Esophagus muscularis mucosa (tissue), 4 donors: Measurements from ENCODE around the gene KNOP1. TPM values are rescaled to one million over a fixed set of nuclear protein-coding genes. Genes with fewer than 3 reads are reported as not detected.

Experiments used
- DNase-seq: peaks from one replicate; pipeline ENCODE4 v3.0.0-alpha.2; 2017; ENCODE audit errors: extremely low spot score
- H3K27ac ChIP-seq, 4 donors: fragments of 200-600 bp; sonication (generic); replicated peaks in 1 of 4; 1 replicate in 3 of 4; 2 replicates in 1 of 4; pipeline ENCODE4 v1.5.1; 2016 to 2019; ENCODE audit warnings: mild to moderate bottlenecking in 1 of 4
- H3K27me3 ChIP-seq, 4 donors: fragments of 200-600 bp; sonication (generic); one replicate each; pipeline versions ENCODE4 v1.5.1 to v1.6.0; 2016 to 2019
- H3K36me3 ChIP-seq, 4 donors: fragments of 200-600 bp; sonication (generic); one replicate each; pipeline ENCODE4 v1.5.1; 2016 to 2019
- H3K4me1 ChIP-seq, 4 donors: fragments of 200-600 bp; sonication (generic); one replicate each; pipeline ENCODE4 v1.5.1; 2016 to 2019
- H3K4me3 ChIP-seq, 4 donors: fragments of 200-600 bp; sonication (generic); 1 replicate in 2 of 4; 2 replicates in 2 of 4; pipeline ENCODE4 v1.5.1; 2016 to 2019; ENCODE audit warnings: mild to moderate bottlenecking in 4 of 4, moderate library complexity in 1 of 4
- H3K9me3 ChIP-seq, 4 donors: fragments of 200-600 bp; sonication (generic); 1 replicate in 3 of 4; 2 replicates in 1 of 4; pipeline ENCODE4 v1.5.1; 2016 to 2019
- CTCF ChIP-seq, 3 experiments: fragments of 200-600 bp in 2 of 3; fragments of 450-650 bp in 1 of 3; sonication (generic) in 2 of 3; IDR thresholded peaks; one replicate each; pipeline ENCODE4 v1.5.1; 2017 to 2019; ENCODE audit warnings: antibody characterized with exemption in 3 of 3, mild to moderate bottlenecking in 2 of 3, moderate library complexity in 1 of 3
- EP300 ChIP-seq: sonication (generic); formaldehyde crosslinking; IDR thresholded peaks from one replicate; pipeline ENCODE4 v1.6.1; 2017; ENCODE audit warnings: antibody characterized with exemption
- POLR2A ChIP-seq: fragments of 450-650 bp; IDR thresholded peaks from one replicate; pipeline ENCODE4 v1.6.1; 2017; ENCODE audit warnings: antibody characterized with exemption, moderate library complexity, mild to moderate bottlenecking, low read depth
- POLR2AphosphoS5 ChIP-seq, 2 donors: sonication (generic); formaldehyde crosslinking; IDR thresholded peaks; one replicate each; pipeline ENCODE4 v1.6.1; 2017; ENCODE audit warnings: antibody characterized with exemption in 2 of 2
- WGBS: methylation state at CpG from one replicate; pipeline ENCODE4 v1.1.5; 2018; 5-methylcytosine and 5-hydroxymethylcytosine counted together
- intact Hi-C: fragments of 100-400 bp; cut with DNase I; formaldehyde crosslinking; loops from one replicate; pipeline ENCODE4 v1.15.1; 2023
- total RNA-seq, 4 donors: library from RNA; depleted of rRNA; stranded (reverse); fragments of >200 nt; gene quantifications; one replicate each; pipeline versions ENCODE4 v1.1.0 to v1.2.1, GENCODE V29; 2016

Gene KNOP1
- total RNA-seq, 4 donors from 2014 or later, result 7.3 to 9.9 (median 9.1) TPM

DNA sequence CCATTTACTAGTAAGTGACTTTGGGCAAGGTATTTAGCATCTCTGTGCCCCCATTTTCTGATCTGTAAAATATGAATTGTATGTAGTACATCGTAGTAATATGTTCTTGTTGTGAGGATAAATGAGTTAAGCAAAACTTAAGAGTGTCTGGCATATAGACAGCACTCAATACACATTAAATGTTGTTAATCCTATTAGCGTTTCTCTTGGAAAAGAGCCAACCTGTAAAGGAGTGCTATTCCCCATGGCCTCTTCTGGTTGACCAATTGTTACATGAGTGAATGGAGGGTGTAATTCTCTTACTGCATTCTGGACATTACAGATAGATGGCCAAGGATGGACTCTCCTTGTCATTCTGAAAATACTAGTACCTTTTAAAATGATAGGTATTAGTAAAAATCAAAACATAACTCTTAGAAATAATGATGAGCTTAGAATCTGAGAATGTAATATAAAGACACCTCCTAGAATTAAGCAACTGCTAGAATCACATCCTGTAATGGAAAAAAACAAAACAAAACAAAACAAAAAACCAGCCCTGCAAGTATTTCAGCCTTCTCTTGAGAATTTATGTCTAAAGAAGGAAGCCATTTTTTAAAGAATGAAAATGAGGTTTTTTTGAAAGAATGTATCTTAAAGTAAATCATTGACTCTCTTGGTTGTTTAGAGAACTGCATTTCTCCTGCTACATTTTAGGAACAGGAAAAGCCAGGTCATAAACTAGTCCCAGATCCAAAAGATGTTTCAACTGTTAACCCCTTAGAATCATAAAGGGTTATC lies 30.6 kb upstream of the KNOP1 start:
- no peak overlapping the region for H3K4me3 ChIP-seq
- no peak overlapping the region for H3K27ac ChIP-seq
- H3K4me1 ChIP-seq, result peaks cover 8 to 21% (median 18%) of the 10 kb centered on the region in 4 donors
- no peaks in the 10 kb centered on the region for H3K36me3 ChIP-seq
- intact Hi-C loops, result no loop called here
- DNase-seq, result no peak
- WGBS, result 55% methylated on average over 2 of the region's 2 CpGs
- no peaks in the 10 kb centered on the region for H3K27me3 ChIP-seq
- H3K9me3 ChIP-seq, result no peaks in the 10 kb centered on the region
- TF ChIP-seq POLR2A, result no peak
- TF ChIP-seq CTCF (IDR thresholded peaks at IDR 0.05), result no peak
- TF ChIP-seq POLR2AphosphoS5 (IDR thresholded peaks at IDR 0.05), result no peak
- no peak for TF ChIP-seq EP300

DNA sequence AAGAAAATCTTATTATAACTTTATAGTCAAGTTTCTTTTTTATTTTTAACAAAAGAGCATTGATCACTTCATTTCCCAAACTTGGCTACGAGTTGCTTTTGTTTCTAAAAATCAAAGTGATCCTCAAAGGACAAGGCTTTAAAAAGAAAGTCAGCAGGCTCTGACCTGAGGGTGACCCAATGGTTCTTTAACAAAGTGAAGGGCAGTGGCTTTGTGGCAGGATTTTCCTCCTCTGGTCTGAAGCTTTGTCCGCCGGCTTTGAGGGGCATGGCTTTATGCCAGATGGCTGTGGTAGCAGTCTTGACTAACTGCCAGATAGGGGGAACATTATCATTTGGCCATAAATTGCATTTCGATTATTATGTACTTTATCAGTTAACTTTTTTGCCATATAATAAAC lies 28.5 kb upstream of the KNOP1 start:
- no peaks in the 10 kb centered on the region for H3K36me3 ChIP-seq
- intact Hi-C loops, result no loop called here

GRCh38 chr16:19745286-19746010 lies 27.4 kb upstream of the KNOP1 start:
- intact Hi-C loops, result no loop called here
- no peaks in the 10 kb centered on the region for H3K36me3 ChIP-seq
- H3K9me3 ChIP-seq, result no peaks in the 10 kb centered on the region
- H3K4me3 ChIP-seq, result no peak overlapping the region
- WGBS, result 59% methylated on average over 9 of the region's 9 CpGs
- DNase-seq, result no peak
- H3K27me3 ChIP-seq, result no peaks in the 10 kb centered on the region
- H3K4me1 ChIP-seq, result peaks cover 8 to 19% (median 12%) of the 10 kb centered on the region in 4 donors
- TF ChIP-seq EP300, result no peak
- no peak for TF ChIP-seq POLR2A
- TF ChIP-seq CTCF (IDR thresholded peaks at IDR 0.05), result no peak
- TF ChIP-seq POLR2AphosphoS5 (IDR thresholded peaks at IDR 0.05), result no peak
- H3K27ac ChIP-seq, result no peak overlapping the region

More for the DNA sequence above, 28.5 kb upstream of the KNOP1 start:
- H3K4me3 ChIP-seq, result no peak overlapping the region
- 59% methylated on average over 4 of the region's 4 CpGs for WGBS
- H3K4me1 ChIP-seq, result peaks cover 8 to 19% (median 12%) of the 10 kb centered on the region in 4 donors
- H3K27ac ChIP-seq, result no peak overlapping the region
- DNase-seq, result no peak
- no peaks in the 10 kb centered on the region for H3K9me3 ChIP-seq
- no peaks in the 10 kb centered on the region for H3K27me3 ChIP-seq
- no peak for TF ChIP-seq CTCF (IDR thresholded peaks at IDR 0.05)
- no peak for TF ChIP-seq POLR2A
- no peak for TF ChIP-seq POLR2AphosphoS5 (IDR thresholded peaks at IDR 0.05)
- TF ChIP-seq EP300, result no peak

DNA sequence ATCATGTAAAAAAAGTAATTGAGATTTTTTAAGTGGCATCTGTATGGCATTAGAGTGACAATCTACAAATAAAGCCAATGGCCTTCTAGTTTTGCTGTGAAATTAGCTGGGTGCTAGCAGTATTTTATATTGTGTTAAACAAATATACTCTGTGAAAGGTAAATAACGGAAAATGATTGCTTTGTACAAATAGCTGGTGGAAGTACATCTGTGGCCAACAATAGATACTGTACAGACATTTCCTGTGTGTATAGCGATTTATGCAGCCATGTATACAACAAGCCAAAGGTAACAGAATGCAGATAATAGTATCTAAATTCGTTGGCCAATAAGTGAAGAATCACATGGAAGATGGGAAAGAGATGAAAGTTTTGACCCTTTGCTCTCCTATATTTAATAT lies 26.6 kb upstream of the KNOP1 start:
- DNase-seq, result no peak
- intact Hi-C loops, result no loop called here
- Histone ChIP-seq H3K9me3 (no peaks in the 10 kb centered on the region), H3K4me1 (peaks cover 4 to 19% (median 12%) of the 10 kb centered on the region in 4 donors), H3K27me3 (no peaks in the 10 kb centered on the region), H3K36me3 (no peaks in the 10 kb centered on the region), H3K27ac (no peak overlapping the region), H3K4me3 (no peak overlapping the region)
- 84% methylated on average over 3 of the region's 3 CpGs for WGBS
- TF ChIP-seq POLR2A, result no peak
- TF ChIP-seq CTCF (IDR thresholded peaks at IDR 0.05), result no peak
